Panc1 (cell line): ENCODE results near the gene OR11A1.

Experiments used
- POLR2AphosphoS5 ChIP-seq: IDR thresholded peaks from 2 replicates; pipeline ENCODE4 v1.6.1; 2012; ENCODE audit warnings: mild to moderate bottlenecking, low read depth, low read length, moderate library complexity
- TF ChIP-seq, protein P1 (sequence below): fragments of 450-650 bp; IDR thresholded peaks from 2 replicates; pipeline ENCODE4 v1.5.1; 2017; ENCODE audit warnings: mild to moderate bottlenecking
- TF ChIP-seq, protein P2 (sequence below), 2 experiments: IDR thresholded peaks; 2 replicates each; pipeline ENCODE4 v1.6.1; 2011 to 2012; ENCODE audit warnings: low read depth in 2 of 2, control low read depth in 1 of 2, low read length in 1 of 2, mild to moderate bottlenecking in 1 of 2, moderate library complexity in 1 of 2; ENCODE audit not compliant: insufficient read depth in 1 of 2

DNA sequence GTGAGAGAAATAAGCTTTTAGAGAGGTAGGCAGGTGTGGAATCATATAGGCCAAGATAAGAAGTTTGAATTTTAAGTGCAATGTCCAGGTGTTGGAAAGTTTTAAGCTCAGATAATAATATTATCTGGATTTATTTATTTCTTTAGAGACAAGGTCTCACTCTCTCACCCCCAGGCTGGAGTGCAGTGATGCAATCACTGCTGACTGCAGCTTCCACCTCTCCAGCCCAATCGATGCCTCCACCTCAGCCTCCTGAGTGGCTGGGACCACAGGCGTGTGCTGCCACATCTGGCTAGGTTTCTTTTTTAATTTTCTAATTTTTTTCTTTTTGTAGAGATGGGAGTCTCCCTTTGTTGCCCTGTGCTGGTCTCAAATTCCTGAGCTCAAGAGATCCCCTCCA is 36.4 kb upstream of the OR11A1 start:
- TF ChIP-seq, protein P1, sequence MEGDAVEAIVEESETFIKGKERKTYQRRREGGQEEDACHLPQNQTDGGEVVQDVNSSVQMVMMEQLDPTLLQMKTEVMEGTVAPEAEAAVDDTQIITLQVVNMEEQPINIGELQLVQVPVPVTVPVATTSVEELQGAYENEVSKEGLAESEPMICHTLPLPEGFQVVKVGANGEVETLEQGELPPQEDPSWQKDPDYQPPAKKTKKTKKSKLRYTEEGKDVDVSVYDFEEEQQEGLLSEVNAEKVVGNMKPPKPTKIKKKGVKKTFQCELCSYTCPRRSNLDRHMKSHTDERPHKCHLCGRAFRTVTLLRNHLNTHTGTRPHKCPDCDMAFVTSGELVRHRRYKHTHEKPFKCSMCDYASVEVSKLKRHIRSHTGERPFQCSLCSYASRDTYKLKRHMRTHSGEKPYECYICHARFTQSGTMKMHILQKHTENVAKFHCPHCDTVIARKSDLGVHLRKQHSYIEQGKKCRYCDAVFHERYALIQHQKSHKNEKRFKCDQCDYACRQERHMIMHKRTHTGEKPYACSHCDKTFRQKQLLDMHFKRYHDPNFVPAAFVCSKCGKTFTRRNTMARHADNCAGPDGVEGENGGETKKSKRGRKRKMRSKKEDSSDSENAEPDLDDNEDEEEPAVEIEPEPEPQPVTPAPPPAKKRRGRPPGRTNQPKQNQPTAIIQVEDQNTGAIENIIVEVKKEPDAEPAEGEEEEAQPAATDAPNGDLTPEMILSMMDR = no peak
- TF ChIP-seq, protein P2, sequence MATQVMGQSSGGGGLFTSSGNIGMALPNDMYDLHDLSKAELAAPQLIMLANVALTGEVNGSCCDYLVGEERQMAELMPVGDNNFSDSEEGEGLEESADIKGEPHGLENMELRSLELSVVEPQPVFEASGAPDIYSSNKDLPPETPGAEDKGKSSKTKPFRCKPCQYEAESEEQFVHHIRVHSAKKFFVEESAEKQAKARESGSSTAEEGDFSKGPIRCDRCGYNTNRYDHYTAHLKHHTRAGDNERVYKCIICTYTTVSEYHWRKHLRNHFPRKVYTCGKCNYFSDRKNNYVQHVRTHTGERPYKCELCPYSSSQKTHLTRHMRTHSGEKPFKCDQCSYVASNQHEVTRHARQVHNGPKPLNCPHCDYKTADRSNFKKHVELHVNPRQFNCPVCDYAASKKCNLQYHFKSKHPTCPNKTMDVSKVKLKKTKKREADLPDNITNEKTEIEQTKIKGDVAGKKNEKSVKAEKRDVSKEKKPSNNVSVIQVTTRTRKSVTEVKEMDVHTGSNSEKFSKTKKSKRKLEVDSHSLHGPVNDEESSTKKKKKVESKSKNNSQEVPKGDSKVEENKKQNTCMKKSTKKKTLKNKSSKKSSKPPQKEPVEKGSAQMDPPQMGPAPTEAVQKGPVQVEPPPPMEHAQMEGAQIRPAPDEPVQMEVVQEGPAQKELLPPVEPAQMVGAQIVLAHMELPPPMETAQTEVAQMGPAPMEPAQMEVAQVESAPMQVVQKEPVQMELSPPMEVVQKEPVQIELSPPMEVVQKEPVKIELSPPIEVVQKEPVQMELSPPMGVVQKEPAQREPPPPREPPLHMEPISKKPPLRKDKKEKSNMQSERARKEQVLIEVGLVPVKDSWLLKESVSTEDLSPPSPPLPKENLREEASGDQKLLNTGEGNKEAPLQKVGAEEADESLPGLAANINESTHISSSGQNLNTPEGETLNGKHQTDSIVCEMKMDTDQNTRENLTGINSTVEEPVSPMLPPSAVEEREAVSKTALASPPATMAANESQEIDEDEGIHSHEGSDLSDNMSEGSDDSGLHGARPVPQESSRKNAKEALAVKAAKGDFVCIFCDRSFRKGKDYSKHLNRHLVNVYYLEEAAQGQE (IDR thresholded peaks at IDR 0.05; ENCODE audit: insufficient read depth in 1 of 2, low read depth in 2 of 2, low read length in 1 of 2) = no peak
- no peak for TF ChIP-seq POLR2AphosphoS5
